ENCODE measurements around the gene UTS2B.
"Not testable (repeated sequence)": the region's sequence is repeated elsewhere in the genome, so short reads cannot be mapped to it uniquely, and the experiment has no call there.

UTS2B gene

GRCh38 chr3:191282251-191283185 is 47.8 kb downstream of the UTS2B start:
- no peak for DNase-seq (ENCODE audit: low read depth in 4 of 4, low spot score in 1 of 4)

DNA sequence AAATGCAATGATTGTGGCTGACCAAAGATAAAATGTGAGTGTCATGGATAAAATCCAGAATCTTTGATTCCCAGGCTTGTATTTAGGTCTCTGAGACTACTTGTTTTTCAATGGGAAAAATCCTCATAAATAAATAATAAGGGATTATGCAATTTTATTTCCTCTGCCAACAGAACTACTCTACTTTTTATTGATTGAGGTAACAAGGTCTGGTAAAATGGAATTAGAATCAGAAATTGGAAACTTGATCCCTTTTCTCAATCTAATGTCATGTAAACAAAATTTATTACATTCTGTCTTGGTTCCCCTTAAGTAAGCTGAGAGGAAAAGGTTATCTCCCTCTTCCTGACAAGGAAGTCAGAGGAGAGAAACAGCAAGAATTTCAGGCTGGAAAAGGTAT is 49.4 kb downstream of the UTS2B start:
- no peak for DNase-seq (ENCODE audit: low read depth in 4 of 4, low spot score in 1 of 4)

DNA sequence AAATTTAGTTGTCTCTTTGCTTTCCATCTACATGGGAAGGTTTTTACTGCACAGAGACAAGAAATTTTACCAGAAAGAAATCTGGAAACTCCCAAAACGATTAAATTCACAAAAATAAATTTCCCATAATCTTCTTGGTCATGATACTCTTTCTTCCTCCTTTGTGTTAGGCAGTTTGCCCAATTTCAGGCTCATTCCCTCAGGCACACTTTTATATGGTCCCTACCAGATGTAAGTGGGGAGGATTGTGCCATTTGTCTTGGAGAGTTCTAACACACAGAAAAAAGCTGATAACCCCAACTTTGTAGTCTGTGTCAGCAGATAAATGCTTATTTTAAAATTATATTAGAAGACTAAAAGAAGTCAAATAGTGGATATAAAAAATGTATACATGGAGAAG is 50.2 kb downstream of the UTS2B start:
- no peak for DNase-seq (ENCODE audit: low read depth in 4 of 4, low spot score in 1 of 4)

GRCh38 chr3:191275751-191276150 is 54.6 kb downstream of the UTS2B start:
- no peak for DNase-seq (ENCODE audit: low read depth in 4 of 4, low spot score in 1 of 4)

GRCh38 chr3:191275244-191275643 is 55.1 kb downstream of the UTS2B start:
- not testable (repeated sequence) for DNase-seq (ENCODE audit: low read depth in 4 of 4, low spot score in 1 of 4)

DNA sequence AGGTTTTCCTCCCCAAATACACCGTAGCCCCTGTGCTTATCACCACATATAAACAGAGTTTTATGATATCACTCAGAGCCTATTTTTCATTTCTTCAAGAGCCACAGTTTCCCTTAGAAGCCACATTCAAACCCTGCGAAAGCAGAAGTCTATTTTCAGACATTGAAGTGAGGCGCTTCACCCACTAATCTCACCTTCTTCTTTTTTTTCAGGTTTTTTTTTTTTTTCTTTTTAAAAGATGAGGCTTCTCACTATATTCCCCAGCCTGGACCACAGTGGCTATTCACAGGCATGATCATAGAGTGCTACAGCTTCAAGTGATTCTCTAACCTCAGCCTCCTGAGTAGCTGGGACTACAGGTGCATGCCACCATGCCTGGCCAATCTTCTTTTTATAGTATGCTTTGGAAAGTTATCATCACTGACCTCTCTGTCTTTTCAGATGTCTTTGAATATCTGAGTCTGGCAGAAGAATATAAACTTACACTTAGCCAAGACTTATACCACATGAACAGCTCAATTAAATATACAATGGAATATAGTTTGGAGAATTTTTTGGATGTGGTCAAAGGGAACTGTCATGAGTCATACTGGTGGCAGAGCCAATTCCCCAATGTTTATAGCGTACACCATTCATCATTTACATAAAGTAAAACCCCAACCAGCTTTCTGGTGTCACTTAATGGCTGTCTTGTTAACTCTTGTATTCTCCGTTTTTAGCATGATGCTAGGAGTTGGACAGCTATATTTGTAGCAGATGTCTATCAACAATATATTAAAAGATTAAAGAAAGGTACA is 60.8 kb downstream of the UTS2B start:
- no peak for DNase-seq (ENCODE audit: low read depth in 4 of 4, low spot score in 1 of 4)

GRCh38 chr3:191268737-191269136 is 61.6 kb downstream of the UTS2B start:
- no peak for DNase-seq (ENCODE audit: low read depth in 4 of 4, low spot score in 1 of 4)

- no peak for DNase-seq (ENCODE audit: low read depth in 4 of 4, low spot score in 1 of 4)
Observed at GRCh38 chr3:191263850-191264249, 66.5 kb downstream of the UTS2B start.

DNA sequence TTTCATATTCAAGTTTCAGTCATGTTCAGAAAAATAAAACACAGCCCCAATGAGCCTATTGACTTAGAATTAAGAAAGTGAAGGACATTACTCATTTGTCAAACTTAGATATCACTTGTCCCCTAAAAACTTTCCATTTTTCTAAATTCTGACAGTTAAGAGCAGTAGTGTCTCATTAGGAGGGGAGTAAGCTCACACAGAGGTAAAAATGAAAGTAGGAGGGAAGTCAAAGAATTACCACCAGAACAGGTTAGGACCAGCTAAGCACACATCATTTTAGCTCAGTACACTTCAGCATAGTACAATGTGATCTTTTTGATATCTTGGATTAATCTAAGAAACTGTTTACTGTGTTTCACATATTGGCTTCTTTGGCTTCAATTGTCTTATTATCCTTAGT is 67.0 kb downstream of the UTS2B start:
- DNase-seq (ENCODE audit: low read depth in 4 of 4, low spot score in 1 of 4) = no peak

DNA sequence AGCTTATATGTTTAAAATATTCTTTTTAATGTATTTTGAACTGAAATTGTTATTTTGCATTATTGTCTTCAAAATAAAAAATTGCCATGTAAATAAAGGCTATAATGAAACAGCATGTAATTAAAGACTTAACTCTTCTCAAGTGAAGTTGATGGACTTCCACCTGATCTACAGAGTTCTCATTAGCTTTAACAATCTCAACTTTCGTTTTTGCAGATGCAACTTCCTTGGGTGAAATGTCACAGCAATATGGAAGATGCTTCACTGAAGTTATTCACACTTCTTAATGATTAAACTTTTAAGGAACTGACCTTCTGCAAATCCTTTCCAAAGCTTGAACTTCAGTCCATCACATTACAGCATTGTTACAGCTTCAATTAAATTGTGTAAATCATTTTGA is 67.7 kb downstream of the UTS2B start:
- DNase-seq (ENCODE audit: low read depth in 4 of 4, low spot score in 1 of 4) = no peak

DNA sequence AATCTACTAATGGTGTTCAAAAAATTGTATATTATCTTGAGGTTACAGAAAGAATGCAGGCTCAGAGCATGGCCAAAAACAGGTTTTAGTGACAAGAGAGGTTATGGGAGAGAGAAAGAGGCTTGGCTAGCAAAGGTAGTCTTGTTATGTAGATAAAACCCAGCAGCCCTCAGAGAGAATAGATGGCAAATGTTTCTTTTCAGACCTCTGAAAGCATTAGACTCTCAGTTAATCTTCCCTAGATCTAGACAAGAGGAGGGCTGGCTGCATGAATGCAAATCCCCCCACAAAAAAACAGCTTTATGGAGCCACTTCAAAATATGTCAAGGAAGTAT is 69.1 kb downstream of the UTS2B start:
- no peak for DNase-seq (ENCODE audit: low read depth in 4 of 4, low spot score in 1 of 4)

- DNase-seq (ENCODE audit: low read depth in 4 of 4, low spot score in 1 of 4) = no peak
Observed at GRCh38 chr3:191260431-191261303, 69.7 kb downstream of the UTS2B start.

- DNase-seq (ENCODE audit: low read depth in 4 of 4, low spot score in 1 of 4) = no peak
Observed at GRCh38 chr3:191259486-191259885, 70.8 kb downstream of the UTS2B start.

DNA sequence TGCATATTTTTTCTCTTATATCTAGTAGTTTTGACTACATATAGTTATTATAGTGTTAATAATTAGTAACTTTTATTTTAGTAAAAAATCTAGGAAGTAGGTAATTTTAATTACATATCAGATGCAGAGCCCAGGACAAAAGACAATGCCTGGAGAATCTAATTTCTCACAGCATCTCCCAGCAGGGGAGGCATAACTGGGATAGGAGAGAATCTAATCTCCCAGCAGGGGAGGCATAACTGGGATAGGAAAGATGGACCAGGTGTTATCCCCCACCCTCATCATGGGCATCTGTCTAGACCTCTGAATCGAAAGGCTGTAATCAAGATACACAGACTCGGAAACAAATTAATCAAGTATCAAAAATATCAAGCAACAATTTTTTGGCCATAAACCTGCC is 73.0 kb downstream of the UTS2B start:
- DNase-seq (ENCODE audit: low read depth in 4 of 4, low spot score in 1 of 4) = no peak

GRCh38 chr3:191256405-191256804 is 73.9 kb downstream of the UTS2B start:
- DNase-seq (ENCODE audit: low read depth in 4 of 4, low spot score in 1 of 4) = no peak

DNA sequence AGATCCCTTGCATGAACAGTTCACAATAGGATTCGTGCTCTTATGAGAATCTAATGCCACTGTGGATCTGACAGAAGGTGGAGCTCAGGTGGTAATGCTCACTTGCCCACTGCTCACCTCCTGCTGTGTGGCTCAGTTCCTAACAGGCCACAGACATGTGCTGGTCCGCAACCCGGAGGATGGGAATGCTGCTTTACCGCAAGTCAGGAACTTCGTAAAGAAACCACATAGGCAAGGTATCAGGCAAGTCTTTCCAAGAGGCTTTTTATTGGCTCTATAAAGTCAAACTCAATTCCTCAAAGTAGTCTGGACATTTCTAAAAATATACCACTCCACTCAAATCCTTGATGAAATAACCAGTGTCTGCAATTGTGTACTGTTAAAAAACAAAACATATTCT is 75.2 kb downstream of the UTS2B start:
- no peak for DNase-seq (ENCODE audit: low read depth in 4 of 4, low spot score in 1 of 4)

DNA sequence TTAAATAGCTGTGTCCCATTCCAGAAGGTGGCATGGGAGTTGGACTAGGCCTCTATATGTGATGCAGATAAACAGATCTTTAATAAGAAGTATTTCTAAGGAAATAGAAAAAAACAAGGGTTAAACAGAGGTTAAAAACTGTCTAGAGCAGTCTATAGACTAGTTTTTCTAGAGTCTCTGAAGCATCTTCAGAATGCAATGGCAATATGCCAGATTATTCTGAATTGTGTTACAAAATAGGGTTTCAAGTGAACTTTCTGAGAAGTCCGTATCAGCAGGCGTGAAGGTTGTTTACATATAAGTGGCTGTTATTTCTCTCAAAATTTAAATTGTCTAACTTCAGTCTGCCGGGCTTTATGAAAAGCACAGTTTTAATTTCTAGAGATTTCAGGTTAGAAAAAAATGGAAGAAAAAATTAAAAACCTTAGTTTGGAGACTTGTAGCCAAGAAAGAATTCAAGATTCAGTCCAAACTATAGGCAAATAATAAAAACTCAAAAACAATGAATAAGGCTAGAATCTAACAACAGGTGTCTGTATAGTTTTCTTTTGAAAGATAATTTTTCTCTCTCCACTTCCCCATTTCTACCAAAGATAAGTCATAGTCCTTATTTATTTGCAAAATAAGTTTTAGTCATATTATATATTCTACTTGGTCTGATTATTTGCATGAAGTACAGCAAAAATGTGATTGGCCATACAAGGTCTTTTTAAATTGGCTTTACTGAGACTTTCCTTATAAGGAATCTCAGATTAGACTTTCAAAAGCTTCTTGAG is 76.0 kb downstream of the UTS2B start:
- DNase-seq (ENCODE audit: low read depth in 4 of 4, low spot score in 1 of 4) = no peak

GRCh38 chr3:191253089-191253799 is 77.1 kb downstream of the UTS2B start:
- no peak for DNase-seq (ENCODE audit: low read depth in 4 of 4, low spot score in 1 of 4)

GRCh38 chr3:191246630-191247029 is 83.7 kb downstream of the UTS2B start:
- DNase-seq (ENCODE audit: low read depth in 4 of 4, low spot score in 1 of 4) = no peak

- not testable (repeated sequence) for DNase-seq (ENCODE audit: low read depth in 4 of 4, low spot score in 1 of 4)
Observed at GRCh38 chr3:191246034-191246433, 84.3 kb downstream of the UTS2B start.
